K562 (cell line): ENCODE measurements around the gene MITD1. TPM values are rescaled to one million over a fixed set of nuclear protein-coding genes. Genes with fewer than 3 reads are reported as not detected.

Experiments
- AFF4 ChIP-seq: sonication (generic); formaldehyde crosslinking; IDR thresholded peaks from 2 replicates; pipeline ENCODE4 v1.8.0; 2023; ENCODE audit warnings: mild to moderate bottlenecking, missing genetic modification reagents
- CBX1 ChIP-seq: sonication (generic); IDR thresholded peaks from 2 replicates; pipeline ENCODE4 v1.6.1; 2016; ENCODE audit warnings: antibody characterized with exemption, low read depth, mild to moderate bottlenecking
- DPF2 ChIP-seq: fragments of 450-650 bp; IDR thresholded peaks from 2 replicates; pipeline ENCODE4 v1.6.1; 2016
- GTF2E2 ChIP-seq: fragments of 200-800 bp; sonication (Bioruptor generic); IDR thresholded peaks from 2 replicates; pipeline ENCODE4 v1.6.1; 2016; ENCODE audit warnings: missing genetic modification characterization, missing compliant biosample characterization
- HSF4 ChIP-seq: fragments of 250-450 bp; sonication (Bioruptor Pico); IDR thresholded peaks from 2 replicates; pipeline ENCODE4 v2.1.2; 2022; ENCODE audit warnings: mild to moderate bottlenecking, moderate library complexity, borderline replicate concordance
- KAT8 ChIP-seq: fragments of 450-650 bp; IDR thresholded peaks from 2 replicates; pipeline ENCODE4 v1.6.1; 2016; ENCODE audit warnings: low read depth, mild to moderate bottlenecking
- MBD2 ChIP-seq: sonication (generic); IDR thresholded peaks from 2 replicates; pipeline ENCODE4 v1.6.1; 2016; ENCODE audit warnings: low read depth, borderline replicate concordance
- NCOA1 ChIP-seq: fragments of 450-650 bp; IDR thresholded peaks from 2 replicates; pipeline ENCODE4 v1.6.1; 2016; ENCODE audit warnings: low read depth
- NR1H2 ChIP-seq: sonication (generic); formaldehyde crosslinking; IDR thresholded peaks from 2 replicates; pipeline ENCODE4 v1.4.0; 2020; ENCODE audit warnings: mild to moderate bottlenecking, missing genetic modification reagents
- SOX6 ChIP-seq: fragments of 450-650 bp; IDR thresholded peaks from 2 replicates; pipeline ENCODE4 v1.6.1; 2014; ENCODE audit warnings: mild to moderate bottlenecking
- SUPT5H ChIP-seq: fragments of 450-650 bp; IDR thresholded peaks from 2 replicates; pipeline ENCODE4 v1.6.1; 2016
- ZEB2 ChIP-seq: fragments of 450-650 bp; IDR thresholded peaks from 2 replicates; pipeline ENCODE4 v1.6.1; 2016
- ZNF197 ChIP-seq: fragments of 200-800 bp; sonication (Bioruptor generic); IDR thresholded peaks from 2 replicates; pipeline ENCODE4 v1.6.1; 2016; ENCODE audit warnings: low read depth, missing genetic modification characterization, missing compliant biosample characterization
- polyA plus RNA-seq, 8 experiments: library from polyadenylated mRNA; depleted of rRNA in 4 of 8; stranded (reverse) in 5 of 8; unstranded in 3 of 8; fragments of >200 nt; fragmentation: Nextera tagmentation in 2 of 8; fragmentation: Illumina TruSeq in 1 of 8; extraction: Ambion mirVana in 2 of 8; extraction: Trizol in 1 of 8; gene quantifications; 2 replicates each; pipeline versions ENCODE4 v1.2.1 to v1.2.3, GENCODE V29; 2011 to 2014; ENCODE audit warnings: inconsistent platforms in 1 of 8, missing spikeins in 1 of 8
- total RNA-seq, 7 experiments: library from RNA; depleted of rRNA in 6 of 7; stranded (reverse); fragments of >200 nt in 6 of 7; fragmentation: Illumina TruSeq in 2 of 7; extraction: Trizol in 2 of 7; gene quantifications; 2 replicates each; pipeline versions ENCODE4 v1.2.1 to v1.2.3, GENCODE V29; 2011 to 2021; ENCODE audit warnings: low replicate concordance in 1 of 7
- TF ChIP-seq, protein P1 (sequence below): conservative IDR thresholded peaks from 2 replicates; pipeline ENCODE4 v1.6.1; 2011; ENCODE audit warnings: low read depth, mild to moderate bottlenecking, low read length; ENCODE audit not compliant: control insufficient read depth
- TF ChIP-seq, protein P2 (sequence below): fragments of 450-650 bp; IDR thresholded peaks from 2 replicates; pipeline ENCODE4 v1.6.1; 2016; ENCODE audit warnings: low read depth, mild to moderate bottlenecking, moderate library complexity
- TF ChIP-seq, protein P3 (sequence below), 3 experiments: IDR thresholded peaks in 2 of 3; conservative IDR thresholded peaks in 1 of 3; 2 replicates each; pipeline ENCODE4 v1.5.1; 2011 to 2012; ENCODE audit warnings: low read length in 3 of 3, mild to moderate bottlenecking in 3 of 3, control low read depth in 2 of 3, improper control_type of control experiment in 1 of 3, inconsistent platforms in 1 of 3, low read depth in 1 of 3, mixed read lengths in 1 of 3, moderate library complexity in 1 of 3; ENCODE audit not compliant: insufficient read depth in 2 of 3
- TF ChIP-seq, protein P4 (sequence below), 2 experiments: IDR thresholded peaks in 1 of 2; conservative IDR thresholded peaks in 1 of 2; 2 replicates each; pipeline ENCODE4 v1.6.1; 2016; ENCODE audit warnings: low read depth in 2 of 2, mild to moderate bottlenecking in 1 of 2, missing compliant biosample characterization in 1 of 2, missing genetic modification characterization in 1 of 2, moderate library complexity in 1 of 2

The MITD1 gene
- total and polyA plus RNA-seq, 9 of the 15 experiments (the other 6 are each of a cell fraction or from before 2014, with no cell fraction given), result 19.6 to 71.8 (median 43.2) TPM

GRCh38 chr2:99180755-99181623, at the start of gene MITD1, which contains the start of gene MRPL30 (continued):
- TF ChIP-seq, protein P1, sequence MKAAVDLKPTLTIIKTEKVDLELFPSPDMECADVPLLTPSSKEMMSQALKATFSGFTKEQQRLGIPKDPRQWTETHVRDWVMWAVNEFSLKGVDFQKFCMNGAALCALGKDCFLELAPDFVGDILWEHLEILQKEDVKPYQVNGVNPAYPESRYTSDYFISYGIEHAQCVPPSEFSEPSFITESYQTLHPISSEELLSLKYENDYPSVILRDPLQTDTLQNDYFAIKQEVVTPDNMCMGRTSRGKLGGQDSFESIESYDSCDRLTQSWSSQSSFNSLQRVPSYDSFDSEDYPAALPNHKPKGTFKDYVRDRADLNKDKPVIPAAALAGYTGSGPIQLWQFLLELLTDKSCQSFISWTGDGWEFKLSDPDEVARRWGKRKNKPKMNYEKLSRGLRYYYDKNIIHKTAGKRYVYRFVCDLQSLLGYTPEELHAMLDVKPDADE, result peak; percentile 72
- TF ChIP-seq NCOA1 (peak; percentile 99), AFF4 (CRISPR knock-in tag) (peak; percentile 74; the same call in 1 of the 2 replicates), DPF2 (no peak), HSF4 (0 out of 2 replicates have a peak, but pooled peaks have one; percentile 60), GTF2E2 (peak; percentile 98), MBD2 (peak; percentile 83), KAT8 (no peak), SUPT5H (peak; percentile 89), ZEB2 (peak; percentile 98), SOX6 (peak; percentile 79), ZNF197 (CRISPR knock-in tag) (0 out of 2 replicates have a peak, but pooled peaks have one; percentile 48), CBX1 (peak; percentile 68), NR1H2 (no peak)
- TF ChIP-seq, protein P2, sequence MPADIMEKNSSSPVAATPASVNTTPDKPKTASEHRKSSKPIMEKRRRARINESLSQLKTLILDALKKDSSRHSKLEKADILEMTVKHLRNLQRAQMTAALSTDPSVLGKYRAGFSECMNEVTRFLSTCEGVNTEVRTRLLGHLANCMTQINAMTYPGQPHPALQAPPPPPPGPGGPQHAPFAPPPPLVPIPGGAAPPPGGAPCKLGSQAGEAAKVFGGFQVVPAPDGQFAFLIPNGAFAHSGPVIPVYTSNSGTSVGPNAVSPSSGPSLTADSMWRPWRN, result no peak
- TF ChIP-seq, protein P3, sequence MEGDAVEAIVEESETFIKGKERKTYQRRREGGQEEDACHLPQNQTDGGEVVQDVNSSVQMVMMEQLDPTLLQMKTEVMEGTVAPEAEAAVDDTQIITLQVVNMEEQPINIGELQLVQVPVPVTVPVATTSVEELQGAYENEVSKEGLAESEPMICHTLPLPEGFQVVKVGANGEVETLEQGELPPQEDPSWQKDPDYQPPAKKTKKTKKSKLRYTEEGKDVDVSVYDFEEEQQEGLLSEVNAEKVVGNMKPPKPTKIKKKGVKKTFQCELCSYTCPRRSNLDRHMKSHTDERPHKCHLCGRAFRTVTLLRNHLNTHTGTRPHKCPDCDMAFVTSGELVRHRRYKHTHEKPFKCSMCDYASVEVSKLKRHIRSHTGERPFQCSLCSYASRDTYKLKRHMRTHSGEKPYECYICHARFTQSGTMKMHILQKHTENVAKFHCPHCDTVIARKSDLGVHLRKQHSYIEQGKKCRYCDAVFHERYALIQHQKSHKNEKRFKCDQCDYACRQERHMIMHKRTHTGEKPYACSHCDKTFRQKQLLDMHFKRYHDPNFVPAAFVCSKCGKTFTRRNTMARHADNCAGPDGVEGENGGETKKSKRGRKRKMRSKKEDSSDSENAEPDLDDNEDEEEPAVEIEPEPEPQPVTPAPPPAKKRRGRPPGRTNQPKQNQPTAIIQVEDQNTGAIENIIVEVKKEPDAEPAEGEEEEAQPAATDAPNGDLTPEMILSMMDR (IDR thresholded peaks at IDR 0.05 in 2 of 3, conservative IDR thresholded peaks at IDR 0.05 in 1 of 3; ENCODE audit: insufficient read depth in 2 of 3, low read depth in 1 of 3, low read length in 3 of 3), result peak in 1 of 3 experiments; percentile 13; a peak in 1 of 6 replicates
- TF ChIP-seq, protein P4, sequence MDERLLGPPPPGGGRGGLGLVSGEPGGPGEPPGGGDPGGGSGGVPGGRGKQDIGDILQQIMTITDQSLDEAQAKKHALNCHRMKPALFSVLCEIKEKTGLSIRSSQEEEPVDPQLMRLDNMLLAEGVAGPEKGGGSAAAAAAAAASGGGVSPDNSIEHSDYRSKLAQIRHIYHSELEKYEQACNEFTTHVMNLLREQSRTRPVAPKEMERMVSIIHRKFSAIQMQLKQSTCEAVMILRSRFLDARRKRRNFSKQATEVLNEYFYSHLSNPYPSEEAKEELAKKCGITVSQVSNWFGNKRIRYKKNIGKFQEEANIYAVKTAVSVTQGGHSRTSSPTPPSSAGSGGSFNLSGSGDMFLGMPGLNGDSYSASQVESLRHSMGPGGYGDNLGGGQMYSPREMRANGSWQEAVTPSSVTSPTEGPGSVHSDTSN (CRISPR knock-in tag; IDR thresholded peaks at IDR 0.05; ENCODE audit: low read depth), result no peak
- TF ChIP-seq, protein P4 (tag; conservative IDR thresholded peaks at IDR 0.05; ENCODE audit: low read depth), result peak; percentile 5; the same call in 1 of the 2 replicates
